H1 (cell line): ENCODE measurements around the gene DUSP12. TPM values are rescaled to one million over a fixed set of nuclear protein-coding genes. Genes with fewer than 3 reads are reported as not detected.

Experiments used
- CTCF ChIA-PET: fragments of 300-600 bp; sonication (Branson Sonifier 250); formaldehyde crosslinking; loops from one replicate; lab custom pipeline; 2021; ENCODE audit not compliant: partially characterized antibody; lab: Charles Lee
- POLR2A ChIA-PET: fragments of 300-600 bp; sonication (Branson Sonifier 250); formaldehyde crosslinking; loops from one replicate; lab custom pipeline; 2021; ENCODE audit warnings: inconsistent platforms; ENCODE audit not compliant: partially characterized antibody; lab: Charles Lee
- DNase-seq, 2 experiments: peaks; one replicate each; pipeline versions ENCODE4 v3.0.0 to v3.0.0-alpha.2; 2010 to 2022; ENCODE audit warnings: low spot score in 2 of 2, low read depth in 1 of 2, mixed read lengths in 1 of 2
- FAIRE-seq: peaks from 2 replicates; lab custom pipeline; 2011; peaks lifted over from hg19 to GRCh38; lab: Jason Lieb, UNC
- H2AFZ ChIP-seq: 2 replicates; pipeline ENCODE4 v1.8.1; 2012; ENCODE audit warnings: low read length, inconsistent platforms
- H2AK5ac ChIP-seq: 2 replicates; pipeline ENCODE4 v1.6.1; 2013; ENCODE audit warnings: low read depth, low read length
- H2BK120ac ChIP-seq: replicated peaks from 2 replicates; pipeline ENCODE3; 2013; ENCODE audit warnings: low read depth, low read length, inconsistent platforms
- H2BK12ac ChIP-seq: 2 replicates; pipeline ENCODE4 v1.6.1; 2013; ENCODE audit warnings: low read depth, low read length
- H2BK15ac ChIP-seq: 2 replicates; pipeline ENCODE4 v1.6.1; 2013; ENCODE audit warnings: low read length
- H2BK20ac ChIP-seq: 2 replicates; pipeline ENCODE4 v1.6.1; 2013; ENCODE audit warnings: low read length
- H2BK5ac ChIP-seq: 2 replicates; pipeline ENCODE4 v1.6.1; 2013; ENCODE audit warnings: low read depth, low read length
- H3K14ac ChIP-seq: 2 replicates; pipeline ENCODE4 v1.6.1; 2013; ENCODE audit warnings: inconsistent platforms; ENCODE audit not compliant: insufficient read length
- H3K18ac ChIP-seq: 2 replicates; pipeline ENCODE4 v1.6.1; 2013; ENCODE audit warnings: low read length; ENCODE audit errors: extremely low read depth
- H3K23ac ChIP-seq: 2 replicates; pipeline ENCODE4 v1.6.1; 2013; ENCODE audit warnings: inconsistent platforms; ENCODE audit not compliant: insufficient read length
- H3K23me2 ChIP-seq: 2 replicates; pipeline ENCODE4 v1.6.1; 2013; ENCODE audit warnings: low read depth, low read length
- H3K27ac ChIP-seq: 2 replicates; pipeline ENCODE4 v1.6.1; 2011; ENCODE audit warnings: low read depth, low read length, inconsistent platforms
- H3K27me3 ChIP-seq, 4 experiments: replicated peaks in 1 of 4; 1 replicate in 1 of 4; 2 replicates in 3 of 4; pipeline versions ENCODE4 v1.6.1 to v1.8.1; 2011 to 2013; ENCODE audit warnings: low read length in 3 of 4, mild to moderate bottlenecking in 3 of 4, inconsistent platforms in 2 of 4, mixed read lengths in 2 of 4, moderate library complexity in 1 of 4; ENCODE audit not compliant: control insufficient read depth in 3 of 4, insufficient read depth in 3 of 4; ENCODE audit errors: extremely low read depth in 1 of 4
- H3K36me3 ChIP-seq, 4 experiments: 2 replicates each; pipeline versions ENCODE4 v1.6.1 to v1.8.1; 2011 to 2013; ENCODE audit warnings: mild to moderate bottlenecking in 4 of 4, low read length in 3 of 4, moderate library complexity in 2 of 4, control low read depth in 1 of 4, inconsistent platforms in 1 of 4; ENCODE audit not compliant: insufficient read depth in 4 of 4, control insufficient read depth in 2 of 4
- H3K4ac ChIP-seq: replicated peaks from 2 replicates; pipeline ENCODE3; 2013; ENCODE audit warnings: low read length, low read depth, mixed read lengths, inconsistent platforms; ENCODE audit not compliant: insufficient read length
- H3K4me1 ChIP-seq, 4 experiments: replicated peaks in 1 of 4; 1 replicate in 1 of 4; 2 replicates in 3 of 4; pipeline versions ENCODE4 v1.6.1 to v1.8.1; 2011 to 2013; ENCODE audit warnings: low read length in 3 of 4, inconsistent platforms in 2 of 4, mixed read lengths in 1 of 4; ENCODE audit not compliant: insufficient read depth in 4 of 4, control insufficient read depth in 3 of 4
- H3K4me2 ChIP-seq, 2 experiments: 2 replicates each; pipeline versions ENCODE4 v1.6.1 to v1.8.1; 2011 to 2013; ENCODE audit warnings: low read depth in 2 of 2, low read length in 2 of 2, control low read depth in 1 of 2, inconsistent platforms in 1 of 2, mild to moderate bottlenecking in 1 of 2; ENCODE audit not compliant: insufficient read depth in 1 of 2
- H3K4me3 ChIP-seq, 4 experiments: fragments of 200-600, 300-600 bp in 1 of 4; sonication (generic), shearing (Covaris generic), sonication (Bioruptor Twin) in 1 of 4; 2 replicates each; pipeline versions ENCODE4 v1.5.1 to v1.8.1; 2011 to 2016; ENCODE audit warnings: low read length in 4 of 4, low read depth in 3 of 4, control low read depth in 2 of 4, inconsistent platforms in 2 of 4, mild to moderate bottlenecking in 2 of 4, mixed read lengths in 1 of 4, moderate library complexity in 1 of 4; ENCODE audit not compliant: insufficient read depth in 2 of 4; ENCODE audit errors: extremely low read depth in 1 of 4
- H3K56ac ChIP-seq: replicated peaks from 2 replicates; pipeline ENCODE3; 2013; ENCODE audit warnings: low read depth, mild to moderate bottlenecking, mixed read lengths, low read length, inconsistent platforms; ENCODE audit not compliant: insufficient read length
- H3K79me1 ChIP-seq: 2 replicates; pipeline ENCODE4 v1.6.1; 2013; ENCODE audit warnings: low read depth, low read length, control low read depth
- H3K79me2 ChIP-seq, 2 experiments: 2 replicates each; pipeline versions ENCODE4 v1.6.1 to v1.8.1; 2012 to 2013; ENCODE audit warnings: low read length in 2 of 2, mild to moderate bottlenecking in 2 of 2, inconsistent platforms in 1 of 2; ENCODE audit not compliant: insufficient read depth in 2 of 2, control insufficient read depth in 1 of 2
- H3K9ac ChIP-seq, 4 experiments: replicated peaks in 1 of 4; 1 replicate in 1 of 4; 2 replicates in 3 of 4; pipeline versions ENCODE4 v1.6.1 to v1.8.1; 2011 to 2013; ENCODE audit warnings: low read depth in 3 of 4, low read length in 3 of 4, control low read depth in 2 of 4, mild to moderate bottlenecking in 2 of 4, moderate library complexity in 2 of 4, inconsistent platforms in 1 of 4; ENCODE audit errors: extremely low read depth in 1 of 4
- H3K9me3 ChIP-seq, 2 experiments: 2 replicates each; pipeline versions ENCODE4 v1.6.1 to v1.8.1; 2012 to 2013; ENCODE audit warnings: mild to moderate bottlenecking in 2 of 2, moderate library complexity in 2 of 2, control low read depth in 1 of 2, inconsistent platforms in 1 of 2, low read depth in 1 of 2, low read length in 1 of 2, mixed read lengths in 1 of 2; ENCODE audit not compliant: insufficient read depth in 2 of 2
- H4K20me1 ChIP-seq, 2 experiments: replicated peaks in 1 of 2; 2 replicates each; pipeline versions ENCODE3 to v1.8.1; 2011 to 2013; ENCODE audit warnings: inconsistent platforms in 2 of 2, low read length in 2 of 2, mild to moderate bottlenecking in 1 of 2; ENCODE audit not compliant: insufficient read depth in 2 of 2, control insufficient read depth in 1 of 2
- H4K5ac ChIP-seq: 2 replicates; pipeline ENCODE4 v1.6.1; 2013; ENCODE audit warnings: low read length, low read depth, mixed read lengths, inconsistent platforms; ENCODE audit not compliant: insufficient read length
- H4K8ac ChIP-seq: 2 replicates; pipeline ENCODE4 v1.8.0; 2013; ENCODE audit warnings: mild to moderate bottlenecking, moderate library complexity, low read length, inconsistent platforms; ENCODE audit not compliant: insufficient read depth; ENCODE audit errors: extremely low read depth
- H4K91ac ChIP-seq: replicated peaks from 2 replicates; pipeline ENCODE3; 2013; ENCODE audit warnings: low read length, mixed read lengths, inconsistent platforms; ENCODE audit not compliant: insufficient read length
- EZH2 ChIP-seq: fragments of 200-600 bp; sonication (generic); IDR thresholded peaks from 2 replicates; pipeline ENCODE4 v1.7.1; 2012; ENCODE audit warnings: low read depth, mild to moderate bottlenecking, moderate library complexity, low read length, inconsistent platforms; ENCODE audit not compliant: severe bottlenecking
- SUZ12 ChIP-seq: fragments of 200-600 bp; sonication (generic); IDR thresholded peaks from 2 replicates; pipeline ENCODE4 v1.6.1; 2012; ENCODE audit warnings: mild to moderate bottlenecking, inconsistent platforms, low read length, moderate library complexity, mixed read lengths
- TBP ChIP-seq: IDR thresholded peaks from 2 replicates; pipeline ENCODE4 v1.6.1; 2011; ENCODE audit warnings: low read depth, low read length, improper control_type of control experiment
- WGBS, 2 experiments: shearing (Covaris generic) in 1 of 2; methylation state at CpG; one replicate each; pipeline versions ENCODE4 v1.1.6 to v1.1.7; 2013 to 2015; ENCODE audit warnings: low lambda C conversion rate in 2 of 2, mixed read lengths in 2 of 2, inconsistent platforms in 1 of 2, low coverage in 1 of 2, missing lambda C conversion rate in 1 of 2; ENCODE audit not compliant: insufficient replicate concordance in 2 of 2, insufficient coverage in 1 of 2, insufficient read length in 1 of 2; ENCODE audit errors: extremely low coverage in 1 of 2, missing lambda C conversion rate in 1 of 2; 5-methylcytosine and 5-hydroxymethylcytosine counted together
- polyA plus RNA-seq, 7 experiments: library from polyadenylated mRNA; depleted of rRNA in 3 of 7; stranded (reverse) in 5 of 7; unstranded in 2 of 7; fragments of >200 nt in 5 of 7; fragments of 200-250 nt in 2 of 7; gene quantifications; 1 replicate in 5 of 7; 2 replicates in 1 of 7; 4 replicates in 1 of 7; pipeline versions ENCODE4 v1.2.1 to v1.2.3, GENCODE V29; 2011 to 2013; ENCODE audit warnings: missing spikeins in 2 of 7, mixed read lengths in 2 of 7
- total RNA-seq: library from RNA; stranded (reverse); fragmentation: NEBNext Ultra II Directional; extraction: Animal tissue kit (Norgen Biotek cat#: 25700); gene quantifications from 2 replicates; pipeline ENCODE4 v1.2.1, GENCODE V29; 2021

Gene DUSP12
- total and polyA plus RNA-seq, 2 of the 8 experiments (the other 6 are each of a cell fraction or from before 2014, with no cell fraction given): 27.6 to 33.9 TPM

- no peak overlapping the region for H2BK5ac ChIP-seq
- no peaks in the 10 kb centered on the region for H3K27me3 ChIP-seq
- H3K4ac ChIP-seq: no peak overlapping the region
- CTCF ChIA-PET: interaction anchor here (7.0 to 10.3 kb wide), 2 partner anchors 9 to 246 kb away, joined by 52 to 69 read pairs; no protein-coding TSS in a partner anchor
- 100% methylated on average over 3 of the region's 3 CpGs; no CpG with 5 or more reads in 1 of the 2 experiments for WGBS, 2 experiments
- no peak overlapping the region for H2BK20ac ChIP-seq
- H4K20me1 ChIP-seq: peaks cover 0 to 1% of the 10 kb centered on the region in 2 experiments
- no peak overlapping the region for H3K27ac ChIP-seq
- H3K79me1 ChIP-seq: no peaks in the 10 kb centered on the region
- no peak overlapping the region for H3K14ac ChIP-seq
- no peak overlapping the region for H3K4me3 ChIP-seq
- DNase-seq (no peak), FAIRE-seq (no peak)
- no peak overlapping the region for H2BK12ac ChIP-seq
- H3K56ac ChIP-seq: no peak overlapping the region
- no peak overlapping the region for H4K91ac ChIP-seq
- no peak overlapping the region for H3K4me2 ChIP-seq
- H2AFZ ChIP-seq: no peak overlapping the region
- TF ChIP-seq SUZ12 (no peak), EZH2 (no peak), TBP (no peak)
- no peaks in the 10 kb centered on the region for H3K9me3 ChIP-seq
- H2BK120ac ChIP-seq: no peak overlapping the region
- no peak overlapping the region for H4K8ac ChIP-seq
- no peak overlapping the region for H4K5ac ChIP-seq
- no peaks in the 10 kb centered on the region for H3K23me2 ChIP-seq
- H3K36me3 ChIP-seq: no peaks in the 10 kb centered on the region
- H2AK5ac ChIP-seq: no peak overlapping the region
- no peak overlapping the region for H3K9ac ChIP-seq
- POLR2A ChIA-PET: interaction anchor here (1.2 to 3.5 kb wide), 3 partner anchors 9 to 20 kb away, joined by 3 to 27 read pairs (median 4); partner anchors contain the start of gene DUSP12
- H3K23ac ChIP-seq: no peak overlapping the region
- H3K79me2 ChIP-seq: no peaks in the 10 kb centered on the region
- no peak overlapping the region for H3K18ac ChIP-seq
- 0 out of 2 replicates have a peak overlapping the region, but pooled peaks have one; percentile 11 for H2BK15ac ChIP-seq
- peaks cover 1 to 14% (median 4%) of the 10 kb centered on the region in 4 experiments; a peak in 4 of 7 replicates for H3K4me1 ChIP-seq
Measured at GRCh38 chr1:161735837-161736236, 13.7 kb upstream of the DUSP12 start.
